Left lung (tissue), 10 donors: Measurements from ENCODE around the gene OR2T33. TPM values are rescaled to one million over a fixed set of nuclear protein-coding genes. Genes with fewer than 3 reads are reported as not detected.

Experiments
- ATAC-seq: fragments of 200-7000 bp; cut with Tn5 transposase; one replicate; pipeline ENCODE4 v1.9.1; 2020; ENCODE audit warnings: moderate library complexity
- DNase-seq, 4 donors: peaks; one replicate each; pipeline ENCODE4 v3.0.0-alpha.2; 2013 to 2020
- H3K27ac ChIP-seq, 2 donors: fragments of 200-600 bp; sonication (generic) in 1 of 2; one replicate each; pipeline versions ENCODE4 v1.5.0 to v1.8.0; 2020 to 2021
- H3K27me3 ChIP-seq, 2 donors: fragments of 200-600 bp; sonication (generic) in 1 of 2; one replicate each; pipeline versions ENCODE4 v1.5.0 to v1.8.0; 2020 to 2021
- H3K36me3 ChIP-seq, 2 donors: fragments of 200-600 bp; sonication (generic) in 1 of 2; one replicate each; pipeline versions ENCODE4 v1.5.0 to v1.8.0; 2020 to 2021
- H3K4me1 ChIP-seq, 2 donors: fragments of 200-600 bp; one replicate each; pipeline ENCODE4 v1.8.0; 2021
- H3K4me3 ChIP-seq, 2 donors: fragments of 200-600 bp; sonication (generic) in 1 of 2; one replicate each; pipeline versions ENCODE4 v1.5.0 to v1.8.0; 2020 to 2021; ENCODE audit warnings: mild to moderate bottlenecking in 1 of 2
- H3K9me3 ChIP-seq, 2 donors: fragments of 200-600 bp; sonication (generic) in 1 of 2; one replicate each; pipeline versions ENCODE4 v1.5.0 to v1.8.0; 2020 to 2021
- intact Hi-C, 2 donors: fragments of 100-400 bp; cut with DNase I; formaldehyde crosslinking; loops; one replicate each; pipeline versions ENCODE4 v1.11.2 to v1.14.2; 2022
- polyA plus RNA-seq, 6 donors: library from polyadenylated mRNA; unstranded; fragments of 120-200 nt; gene quantifications; one replicate each; pipeline ENCODE4 v1.2.1, GENCODE V29; 2013; ENCODE audit not compliant: insufficient read length in 6 of 6
- total RNA-seq, 2 donors: library from RNA; stranded (reverse); fragmentation: NEBNext Ultra II Directional; extraction: Animal tissue kit (Norgen Biotek cat#: 25700); gene quantifications; one replicate each; pipeline ENCODE4 v1.2.1, GENCODE V29; 2021
- TF ChIP-seq, protein P1 (sequence below), 2 donors: fragments of 200-600 bp; sonication (generic) in 1 of 2; IDR thresholded peaks; one replicate each; pipeline versions ENCODE4 v1.5.0 to v1.8.0; 2021; ENCODE audit warnings: antibody characterized with exemption in 2 of 2
- donor health status: DM: no; HTN: yes; CAD: no.
- donor health status: DM: no; HTN: no; CAD: no.

OR2T33 gene
- total and polyA plus RNA-seq, 8 donors: not detected

DNA sequence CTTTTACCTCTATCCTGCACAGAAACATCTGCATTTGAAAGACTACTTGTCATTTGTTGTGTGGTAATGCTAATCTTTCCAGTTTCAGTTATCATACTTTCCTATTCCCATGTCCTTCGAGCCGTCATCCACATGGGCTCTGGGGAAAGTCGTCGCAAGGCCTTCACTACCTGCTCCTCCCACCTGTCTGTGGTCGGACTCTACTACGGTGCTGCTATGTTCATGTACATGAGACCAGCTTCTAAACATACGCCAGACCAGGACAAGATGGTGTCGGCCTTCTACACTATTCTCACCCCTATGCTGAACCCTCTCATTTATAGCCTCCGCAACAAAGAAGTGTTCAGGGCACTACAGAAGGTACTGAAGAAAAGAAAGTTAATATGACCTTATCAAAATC, 38.3 kb downstream of the OR2T33 start:
- intact Hi-C loops: no loop called here
- no peak overlapping the region for H3K27ac ChIP-seq
- ATAC-seq: no peak

DNA sequence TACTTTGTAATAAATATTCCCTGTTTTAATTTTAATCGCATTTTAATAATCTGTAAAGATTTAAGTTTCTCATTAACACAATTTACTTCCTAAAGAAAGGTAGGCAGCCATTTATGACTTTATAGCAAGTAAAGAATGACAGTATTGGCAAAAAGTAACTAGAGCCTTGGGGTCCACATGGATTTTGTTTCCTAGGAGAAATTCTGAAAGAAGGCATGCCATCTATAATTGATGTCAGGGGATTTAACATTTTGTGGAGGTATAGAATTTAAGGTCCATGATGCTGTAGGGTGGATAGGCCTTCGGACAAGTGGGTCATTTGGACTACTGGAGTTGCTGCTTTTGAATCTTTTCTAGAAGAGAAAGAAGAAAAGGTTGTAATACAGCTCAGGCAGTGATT, 46.7 kb downstream of the OR2T33 start, which contains the start of gene OR2M4:
TSS of gene OR2M4 (plus strand) at position 301 of the 400 bp plus-strand sequence. CDS start 7,512 bp downstream, outside the sequence.
- DNase-seq (no peak), ATAC-seq (no peak)
- TF ChIP-seq, protein P1, sequence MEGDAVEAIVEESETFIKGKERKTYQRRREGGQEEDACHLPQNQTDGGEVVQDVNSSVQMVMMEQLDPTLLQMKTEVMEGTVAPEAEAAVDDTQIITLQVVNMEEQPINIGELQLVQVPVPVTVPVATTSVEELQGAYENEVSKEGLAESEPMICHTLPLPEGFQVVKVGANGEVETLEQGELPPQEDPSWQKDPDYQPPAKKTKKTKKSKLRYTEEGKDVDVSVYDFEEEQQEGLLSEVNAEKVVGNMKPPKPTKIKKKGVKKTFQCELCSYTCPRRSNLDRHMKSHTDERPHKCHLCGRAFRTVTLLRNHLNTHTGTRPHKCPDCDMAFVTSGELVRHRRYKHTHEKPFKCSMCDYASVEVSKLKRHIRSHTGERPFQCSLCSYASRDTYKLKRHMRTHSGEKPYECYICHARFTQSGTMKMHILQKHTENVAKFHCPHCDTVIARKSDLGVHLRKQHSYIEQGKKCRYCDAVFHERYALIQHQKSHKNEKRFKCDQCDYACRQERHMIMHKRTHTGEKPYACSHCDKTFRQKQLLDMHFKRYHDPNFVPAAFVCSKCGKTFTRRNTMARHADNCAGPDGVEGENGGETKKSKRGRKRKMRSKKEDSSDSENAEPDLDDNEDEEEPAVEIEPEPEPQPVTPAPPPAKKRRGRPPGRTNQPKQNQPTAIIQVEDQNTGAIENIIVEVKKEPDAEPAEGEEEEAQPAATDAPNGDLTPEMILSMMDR (IDR thresholded peaks at IDR 0.05): no peak

More for the DNA sequence above, 38.3 kb downstream of the OR2T33 start:
- Histone ChIP-seq H3K4me1 (no peaks in the 10 kb centered on the region), H3K36me3 (no peaks in the 10 kb centered on the region), H3K9me3 (no peaks in the 10 kb centered on the region), H3K4me3 (no peak overlapping the region), H3K27me3 (no peaks in the 10 kb centered on the region)
- DNase-seq: no peak
- TF ChIP-seq, protein P1 (IDR thresholded peaks at IDR 0.05): no peak

DNA sequence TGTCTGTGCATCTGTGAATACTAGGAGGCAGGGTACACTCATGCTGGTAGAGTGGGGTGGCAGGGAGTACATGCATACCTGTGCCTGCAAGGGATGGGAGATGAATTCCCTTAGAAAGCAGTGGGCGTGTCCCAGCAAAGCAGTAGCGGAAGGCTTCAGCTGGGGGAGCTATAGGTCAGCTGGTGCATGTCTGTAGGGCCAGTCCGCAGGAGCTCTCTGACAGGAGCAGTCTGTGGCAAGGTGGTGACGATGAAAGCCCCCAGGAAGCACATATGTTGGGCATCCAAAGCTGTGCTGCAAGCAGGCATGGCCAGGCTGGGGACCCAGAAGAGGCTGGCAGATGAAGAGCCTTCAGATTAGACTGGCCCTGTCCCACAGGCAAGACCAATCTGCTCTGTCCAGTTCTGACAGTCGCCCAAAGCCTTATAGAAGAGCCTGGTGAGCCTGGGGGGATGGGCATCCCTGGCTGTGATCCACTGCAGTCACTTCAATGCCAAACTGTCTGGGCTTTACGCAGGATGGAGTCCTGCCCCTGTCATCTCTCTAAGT, 48.3 kb downstream of the OR2T33 start:
- H3K4me3 ChIP-seq: no peak overlapping the region
- TF ChIP-seq, protein P1 (IDR thresholded peaks at IDR 0.05): no peak
- no peak overlapping the region for H3K27ac ChIP-seq
- DNase-seq (no peak), ATAC-seq (no peak)
- no peaks in the 10 kb centered on the region for H3K4me1 ChIP-seq
- H3K9me3 ChIP-seq: peaks cover 0 to 13% of the 10 kb centered on the region in 2 donors
- intact Hi-C loops: no loop called here
- no peaks in the 10 kb centered on the region for H3K36me3 ChIP-seq
- no peaks in the 10 kb centered on the region for H3K27me3 ChIP-seq

More for the DNA sequence above, 46.7 kb downstream of the OR2T33 start, which contains the start of gene OR2M4:
- H3K9me3 ChIP-seq: peaks cover 0 to 13% of the 10 kb centered on the region in 2 donors
- intact Hi-C loops: no loop called here
- no peaks in the 10 kb centered on the region for H3K4me1 ChIP-seq
- no peak within 1 kb of the TSS for H3K4me3 ChIP-seq
- no peaks in the 10 kb centered on the region for H3K36me3 ChIP-seq
- no peak within 1 kb of the TSS for H3K27ac ChIP-seq
- H3K27me3 ChIP-seq: no peaks in the 10 kb centered on the region

DNA sequence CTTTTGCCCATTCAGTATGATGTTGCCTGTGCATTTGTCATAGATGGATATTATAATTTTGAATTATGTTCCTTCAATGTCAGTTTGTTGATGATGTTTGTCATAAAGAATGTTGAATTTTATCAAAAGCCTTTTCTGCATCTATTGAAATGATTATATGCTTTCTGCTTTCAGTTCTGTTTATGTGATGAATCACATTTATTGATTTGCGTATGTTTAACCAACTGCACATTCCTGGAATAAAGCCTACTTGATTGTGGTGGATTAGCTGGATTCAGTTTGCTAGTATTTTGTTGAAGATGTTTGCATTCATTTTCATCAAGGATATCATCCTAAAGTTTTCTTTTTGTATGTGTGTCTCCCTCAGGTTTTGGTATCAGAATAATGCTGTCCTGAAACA, 52.2 kb downstream of the OR2T33 start:
- H3K27ac ChIP-seq: no peak overlapping the region
- no peaks in the 10 kb centered on the region for H3K36me3 ChIP-seq
- H3K4me1 ChIP-seq: no peaks in the 10 kb centered on the region
- H3K4me3 ChIP-seq: no peak overlapping the region
- TF ChIP-seq, protein P1 (IDR thresholded peaks at IDR 0.05): no peak
- no peak for DNase-seq
- no peaks in the 10 kb centered on the region for H3K27me3 ChIP-seq
- intact Hi-C loops: no loop called here
- no peak for ATAC-seq
- peaks cover 0 to 13% of the 10 kb centered on the region in 2 donors for H3K9me3 ChIP-seq

Other genes with a start within 250 kb of the OR2T33 start
- gene OR2L2, start 247.9 kb downstream of the OR2T33 start, total RNA-seq: under 1 TPM in 1 of 2 donors, not detected in 1; 0.06 TPM
- under 1 TPM in 5 of 6 donors, not detected in 1; 0.04 to 0.09 (median 0.07) TPM for gene OR2L2, start 247.9 kb downstream of the OR2T33 start, polyA plus RNA-seq
- gene OR2L3, start 231.1 kb downstream of the OR2T33 start, total RNA-seq: not detected
- not detected for gene OR2L3, start 231.1 kb downstream of the OR2T33 start, polyA plus RNA-seq
- not detected for gene OR2L13, start 182.8 kb downstream of the OR2T33 start, total RNA-seq
- not detected for gene OR2L13, start 182.8 kb downstream of the OR2T33 start, polyA plus RNA-seq
- not detected for gene OR2M5, start 132.8 kb downstream of the OR2T33 start, total RNA-seq
- gene OR2M5, start 132.8 kb downstream of the OR2T33 start, polyA plus RNA-seq: not detected
- gene OR2M2, start 103.2 kb downstream of the OR2T33 start, total RNA-seq: not detected
- not detected for gene OR2M2, start 103.2 kb downstream of the OR2T33 start, polyA plus RNA-seq
- not detected for gene OR2M3, start 80.7 kb downstream of the OR2T33 start, total RNA-seq
- gene OR2M3, start 80.7 kb downstream of the OR2T33 start, polyA plus RNA-seq: under 1 TPM; 0.01 to 0.07 (median 0.04) TPM
- not detected for gene OR2M4, start 46.6 kb downstream of the OR2T33 start, total RNA-seq
- under 1 TPM; 0.04 to 0.12 (median 0.08) TPM for gene OR2M4, start 46.6 kb downstream of the OR2T33 start, polyA plus RNA-seq
- gene OR2T12, start 25.4 kb upstream of the OR2T33 start, total RNA-seq: not detected
- gene OR2T12, start 25.4 kb upstream of the OR2T33 start, polyA plus RNA-seq: under 1 TPM in 4 of 6 donors, not detected in 2; 0.03 to 0.07 (median 0.05) TPM
- gene OR2M7, start 46.6 kb upstream of the OR2T33 start, total RNA-seq: not detected
- gene OR2M7, start 46.6 kb upstream of the OR2T33 start, polyA plus RNA-seq: not detected
- gene OR14C36, start 70.8 kb upstream of the OR2T33 start, total RNA-seq: not detected
- not detected for gene OR14C36, start 70.8 kb upstream of the OR2T33 start, polyA plus RNA-seq
- not detected for gene OR2T4, start 83.7 kb upstream of the OR2T33 start, total RNA-seq
- gene OR2T4, start 83.7 kb upstream of the OR2T33 start, polyA plus RNA-seq: not detected
- not detected for gene OR2T6, start 97.8 kb upstream of the OR2T33 start, total RNA-seq
- gene OR2T6, start 97.8 kb upstream of the OR2T33 start, polyA plus RNA-seq: not detected
- not detected for gene OR2T1, start 125.1 kb upstream of the OR2T33 start, total RNA-seq
- gene OR2T1, start 125.1 kb upstream of the OR2T33 start, polyA plus RNA-seq: not detected
- gene OR2T2, start 167.7 kb upstream of the OR2T33 start, total RNA-seq: not detected
- gene OR2T2, start 167.7 kb upstream of the OR2T33 start, polyA plus RNA-seq: not detected
- not detected for gene OR2T3, start 195.4 kb upstream of the OR2T33 start, total RNA-seq
- gene OR2T3, start 195.4 kb upstream of the OR2T33 start, polyA plus RNA-seq: not detected
- gene OR2T5, start 210.6 kb upstream of the OR2T33 start, total RNA-seq: not detected
- gene OR2T5, start 210.6 kb upstream of the OR2T33 start, polyA plus RNA-seq: not detected
- not detected for gene OR2G6, start 230.1 kb upstream of the OR2T33 start, total RNA-seq
- under 1 TPM in 4 of 6 donors, not detected in 2; 0.04 to 0.06 (median 0.04) TPM for gene OR2G6, start 230.1 kb upstream of the OR2T33 start, polyA plus RNA-seq